ENCODE data around the gene PDLIM3. TPM values are rescaled to one million over a fixed set of nuclear protein-coding genes. Genes with fewer than 3 reads are reported as not detected.

The PDLIM3 gene
- polyA plus RNA-seq, 1 donor (not counting 4 experiments of a cell fraction or from before 2014, with no cell fraction given) = not detected

GRCh38 chr4:185464183-185464582, 71.1 kb downstream of the PDLIM3 start:
- Histone ChIP-seq H3K79me2 (ENCODE audit: control insufficient read depth, insufficient read depth, low read length) (no peaks in the 10 kb centered on the region), H3K4me1 (ENCODE audit: control insufficient read depth, extremely low read depth, insufficient read depth, low read length) (no peaks in the 10 kb centered on the region), H3K36me3 (ENCODE audit: control insufficient read depth in 2 of 2, extremely low read depth in 1 of 2, insufficient read depth in 2 of 2, low read length in 2 of 2) (no peaks in the 10 kb centered on the region), H3K4me2 (ENCODE audit: control insufficient read depth, extremely low read depth, insufficient read depth, low read depth, low read length) (no peak overlapping the region), H3K27me3 (ENCODE audit: control insufficient read depth, extremely low read depth, insufficient read depth, low read length) (peaks cover 6% of the 10 kb centered on the region), H3K9me1 (ENCODE audit: control insufficient read depth, extremely low read depth, insufficient read depth, low read length) (no peaks in the 10 kb centered on the region), H3K9me3 (ENCODE audit: control insufficient read depth, low read depth, low read length) (no peaks in the 10 kb centered on the region), H3K27ac (ENCODE audit: control insufficient read depth, insufficient read depth, low read length) (no peak overlapping the region), H2AFZ (ENCODE audit: control insufficient read depth, low read length) (no peak overlapping the region), H4K20me1 (ENCODE audit: control insufficient read depth, extremely low read depth, insufficient read depth, low read length) (no peaks in the 10 kb centered on the region), H3K9ac (ENCODE audit: control insufficient read depth, extremely low read depth, insufficient read depth, low read length) (no peak overlapping the region), H3K4me3 (ENCODE audit: control insufficient read depth in 2 of 3, extremely low read depth in 1 of 3, insufficient read depth in 2 of 3, low read depth in 1 of 3, low read length in 3 of 3) (no peak overlapping the region)
- dilution Hi-C loops (cut with MboI; ENCODE audit: extremely low pct_ligation_motif_present, low sequenced_read_pairs) = no loop called here
- FAIRE-seq (no peak), DNase-seq (ENCODE audit: low read depth, low spot score) (no peak)
- TF ChIP-seq EZH2 (IDR thresholded peaks at IDR 0.05; ENCODE audit: low read length) (no peak), CTCF (optimal IDR thresholded peaks at IDR 0.05 in 1 of 3, IDR thresholded peaks at IDR 0.05 in 1 of 3, conservative IDR thresholded peaks at IDR 0.05 in 1 of 3; ENCODE audit: extremely low read depth in 1 of 3, insufficient read depth in 2 of 3, low read length in 3 of 3) (no peak)

- TF ChIP-seq EZH2 (IDR thresholded peaks at IDR 0.05; ENCODE audit: low read length) = no peak
- TF ChIP-seq CTCF (optimal IDR thresholded peaks at IDR 0.05 in 1 of 3, IDR thresholded peaks at IDR 0.05 in 1 of 3, conservative IDR thresholded peaks at IDR 0.05 in 1 of 3; ENCODE audit: extremely low read depth in 1 of 3, insufficient read depth in 2 of 3, low read length in 3 of 3) = no peak
- dilution Hi-C loops (cut with MboI; ENCODE audit: extremely low pct_ligation_motif_present, low sequenced_read_pairs) = no loop called here
- DNase-seq (ENCODE audit: low read depth, low spot score) = no peak
Measured at GRCh38 chr4:185463541-185463940, 71.8 kb downstream of the PDLIM3 start.

More at GRCh38 chr4:185463541-185463940, 71.8 kb downstream of the PDLIM3 start:
- no peak overlapping the region for H2AFZ ChIP-seq (ENCODE audit: control insufficient read depth, low read length)
- H3K27ac ChIP-seq (ENCODE audit: control insufficient read depth, insufficient read depth, low read length) = no peak overlapping the region
- H3K27me3 ChIP-seq (ENCODE audit: control insufficient read depth, extremely low read depth, insufficient read depth, low read length) = peaks cover 3% of the 10 kb centered on the region
- no peaks in the 10 kb centered on the region for H3K79me2 ChIP-seq (ENCODE audit: control insufficient read depth, insufficient read depth, low read length)
- no peak overlapping the region for H3K4me2 ChIP-seq (ENCODE audit: control insufficient read depth, extremely low read depth, insufficient read depth, low read depth, low read length)
- no peaks in the 10 kb centered on the region for H3K9me3 ChIP-seq (ENCODE audit: control insufficient read depth, low read depth, low read length)
- H3K36me3 ChIP-seq (ENCODE audit: control insufficient read depth in 2 of 2, extremely low read depth in 1 of 2, insufficient read depth in 2 of 2, low read length in 2 of 2) = no peaks in the 10 kb centered on the region
- H3K4me1 ChIP-seq (ENCODE audit: control insufficient read depth, extremely low read depth, insufficient read depth, low read length) = no peaks in the 10 kb centered on the region
- no peak overlapping the region for H3K4me3 ChIP-seq (ENCODE audit: control insufficient read depth in 2 of 3, extremely low read depth in 1 of 3, insufficient read depth in 2 of 3, low read depth in 1 of 3, low read length in 3 of 3)
- FAIRE-seq = no peak
- no peak overlapping the region for H3K9ac ChIP-seq (ENCODE audit: control insufficient read depth, extremely low read depth, insufficient read depth, low read length)
- H3K9me1 ChIP-seq (ENCODE audit: control insufficient read depth, extremely low read depth, insufficient read depth, low read length) = no peaks in the 10 kb centered on the region
- H4K20me1 ChIP-seq (ENCODE audit: control insufficient read depth, extremely low read depth, insufficient read depth, low read length) = no peaks in the 10 kb centered on the region

Data from keratinocyte (primary cell).